ENCODE measurements around the gene TNS2. TPM values are rescaled to one million over a fixed set of nuclear protein-coding genes. Genes with fewer than 3 reads are reported as not detected.
"Not testable (repeated sequence)": the region's sequence is repeated elsewhere in the genome, so short reads cannot be mapped to it uniquely, and the experiment has no call there.

TNS2 gene
- total RNA-seq: 1.7 and 2.5 TPM in 2 replicates

- intact Hi-C loops (cut with micrococcal nuclease): no loop called here
Measured at GRCh38 chr12:53049571-53050318, at the start of gene TNS2. Gene TNS2, plus strand, starts transcription at chr12:53050065. Its CDS starts 121 bp downstream, at chr12:53050186.

- intact Hi-C loops (cut with micrococcal nuclease): loop anchor here (2.0 to 10.0 kb wide), 2 partner anchors 55 to 979 kb away; partner anchors contain the start of gene KRT18
Measured at GRCh38 chr12:53004178-53004577, 45.7 kb upstream of the TNS2 start.

- intact Hi-C loops (cut with micrococcal nuclease): loop anchor here (2.0 to 10.0 kb wide), 2 partner anchors 56 to 980 kb away; partner anchors contain the start of gene KRT18
Measured at GRCh38 chr12:53004582-53004981, 45.3 kb upstream of the TNS2 start.

- intact Hi-C loops (cut with micrococcal nuclease): loop anchor here (2.0 to 10.0 kb wide), 3 partner anchors 57 to 981 kb away; partner anchors contain the start of gene KRT18
Measured at GRCh38 chr12:53005215-53005985, 44.5 kb upstream of the TNS2 start.

- intact Hi-C loops (cut with micrococcal nuclease): loop anchor here (1.0 to 10.0 kb wide), 17 partner anchors 33 to 981 kb away; partner anchors contain the start of genes AAAS, ATF7, ATG101 and ATP5MC2
Measured at GRCh38 chr12:53005986-53006809, 43.7 kb upstream of the TNS2 start, which contains the start of gene EIF4B. Gene EIF4B, plus strand, starts transcription at chr12:53006456. Its CDS starts 28 bp downstream, at chr12:53006484.

- intact Hi-C loops (cut with micrococcal nuclease): loop anchor here (1.0 to 10.0 kb wide), 18 partner anchors 32 to 982 kb away; partner anchors contain the start of genes AAAS, ATF7, ATG101 and ATP5MC2
Measured at GRCh38 chr12:53006810-53007309, 43.0 kb upstream of the TNS2 start.

- intact Hi-C loops (cut with micrococcal nuclease): loop anchor here (1.0 to 10.0 kb wide), 7 partner anchors 31 to 983 kb away; partner anchors contain the start of genes NR4A1, PRR13 and SPRYD3
Measured at GRCh38 chr12:53007343-53007742, 42.5 kb upstream of the TNS2 start.

GRCh38 chr12:53008760-53009159, 41.1 kb upstream of the TNS2 start:
- intact Hi-C loops (cut with micrococcal nuclease): loop anchor here (5.0 to 10.0 kb wide), 2 partner anchors 214 to 984 kb away; no protein-coding TSS in a partner anchor

- intact Hi-C loops (cut with micrococcal nuclease): no loop called here
Measured at GRCh38 chr12:53010955-53011354, 38.9 kb upstream of the TNS2 start.

GRCh38 chr12:53011889-53012288, 38.0 kb upstream of the TNS2 start:
- intact Hi-C loops (cut with micrococcal nuclease): no loop called here

- intact Hi-C loops (cut with micrococcal nuclease): no loop called here
Measured at GRCh38 chr12:53012928-53013327, 36.9 kb upstream of the TNS2 start.

- intact Hi-C loops (cut with micrococcal nuclease): no loop called here
Measured at GRCh38 chr12:53014709-53015108, 35.2 kb upstream of the TNS2 start.

- intact Hi-C loops (cut with micrococcal nuclease): no loop called here
Measured at GRCh38 chr12:53025250-53025649, 24.6 kb upstream of the TNS2 start.

- intact Hi-C loops (cut with micrococcal nuclease): not testable (repeated sequence)
Measured at GRCh38 chr12:53027014-53027413, 22.9 kb upstream of the TNS2 start.

- intact Hi-C loops (cut with micrococcal nuclease): no loop called here
Measured at GRCh38 chr12:53031616-53032015, 18.2 kb upstream of the TNS2 start.

GRCh38 chr12:53033832-53034231, 16.0 kb upstream of the TNS2 start:
- intact Hi-C loops (cut with micrococcal nuclease): not testable (repeated sequence)

GRCh38 chr12:53034459-53034858, 15.4 kb upstream of the TNS2 start:
- intact Hi-C loops (cut with micrococcal nuclease): no loop called here

GRCh38 chr12:53036802-53037201, 13.1 kb upstream of the TNS2 start:
- intact Hi-C loops (cut with micrococcal nuclease): no loop called here

GRCh38 chr12:53039851-53040250, 10.0 kb upstream of the TNS2 start:
- intact Hi-C loops (cut with micrococcal nuclease): loop anchor here (2.0 kb wide), 1 partner anchor 33 kb away; the partner anchor contains the start of gene EIF4B

All from T-helper 1 cell treated with Interleukin-12 subunit alpha and Interleukin-12 subunit beta and Interleukin-4 antibody, amounts not matched to agents 30 ng/mL and 1 ng/mL, for 36 hours (primary cell).